H1 (cell line): Measurements from ENCODE around the gene ZNF407. TPM values are rescaled to one million over a fixed set of nuclear protein-coding genes. Genes with fewer than 3 reads are reported as not detected.

Source experiments
- CTCF ChIA-PET: fragments of 300-600 bp; sonication (Branson Sonifier 250); formaldehyde crosslinking; loops from one replicate; lab custom pipeline; 2021; ENCODE audit not compliant: partially characterized antibody; lab: Charles Lee
- POLR2A ChIA-PET: fragments of 300-600 bp; sonication (Branson Sonifier 250); formaldehyde crosslinking; loops from one replicate; lab custom pipeline; 2021; ENCODE audit warnings: inconsistent platforms; ENCODE audit not compliant: partially characterized antibody; lab: Charles Lee
- DNase-seq, 2 experiments: peaks; one replicate each; pipeline versions ENCODE4 v3.0.0 to v3.0.0-alpha.2; 2010 to 2022; ENCODE audit warnings: low spot score in 2 of 2, low read depth in 1 of 2, mixed read lengths in 1 of 2
- FAIRE-seq: peaks from 2 replicates; lab custom pipeline; 2011; peaks lifted over from hg19 to GRCh38; lab: Jason Lieb, UNC
- H2AFZ ChIP-seq: 2 replicates; pipeline ENCODE4 v1.8.1; 2012; ENCODE audit warnings: low read length, inconsistent platforms
- H2AK5ac ChIP-seq: 2 replicates; pipeline ENCODE4 v1.6.1; 2013; ENCODE audit warnings: low read depth, low read length
- H2BK120ac ChIP-seq: replicated peaks from 2 replicates; pipeline ENCODE3; 2013; ENCODE audit warnings: low read depth, low read length, inconsistent platforms
- H2BK12ac ChIP-seq: 2 replicates; pipeline ENCODE4 v1.6.1; 2013; ENCODE audit warnings: low read depth, low read length
- H2BK15ac ChIP-seq: 2 replicates; pipeline ENCODE4 v1.6.1; 2013; ENCODE audit warnings: low read length
- H2BK20ac ChIP-seq: 2 replicates; pipeline ENCODE4 v1.6.1; 2013; ENCODE audit warnings: low read length
- H2BK5ac ChIP-seq: 2 replicates; pipeline ENCODE4 v1.6.1; 2013; ENCODE audit warnings: low read depth, low read length
- H3K14ac ChIP-seq: 2 replicates; pipeline ENCODE4 v1.6.1; 2013; ENCODE audit warnings: inconsistent platforms; ENCODE audit not compliant: insufficient read length
- H3K18ac ChIP-seq: 2 replicates; pipeline ENCODE4 v1.6.1; 2013; ENCODE audit warnings: low read length; ENCODE audit errors: extremely low read depth
- H3K23ac ChIP-seq: 2 replicates; pipeline ENCODE4 v1.6.1; 2013; ENCODE audit warnings: inconsistent platforms; ENCODE audit not compliant: insufficient read length
- H3K23me2 ChIP-seq: 2 replicates; pipeline ENCODE4 v1.6.1; 2013; ENCODE audit warnings: low read depth, low read length
- H3K27ac ChIP-seq: 2 replicates; pipeline ENCODE4 v1.6.1; 2011; ENCODE audit warnings: low read depth, low read length, inconsistent platforms
- H3K27me3 ChIP-seq, 4 experiments: replicated peaks in 1 of 4; 1 replicate in 1 of 4; 2 replicates in 3 of 4; pipeline versions ENCODE4 v1.6.1 to v1.8.1; 2011 to 2013; ENCODE audit warnings: low read length in 3 of 4, mild to moderate bottlenecking in 3 of 4, inconsistent platforms in 2 of 4, mixed read lengths in 2 of 4, moderate library complexity in 1 of 4; ENCODE audit not compliant: control insufficient read depth in 3 of 4, insufficient read depth in 3 of 4; ENCODE audit errors: extremely low read depth in 1 of 4
- H3K36me3 ChIP-seq, 4 experiments: 2 replicates each; pipeline versions ENCODE4 v1.6.1 to v1.8.1; 2011 to 2013; ENCODE audit warnings: mild to moderate bottlenecking in 4 of 4, low read length in 3 of 4, moderate library complexity in 2 of 4, control low read depth in 1 of 4, inconsistent platforms in 1 of 4; ENCODE audit not compliant: insufficient read depth in 4 of 4, control insufficient read depth in 2 of 4
- H3K4ac ChIP-seq: replicated peaks from 2 replicates; pipeline ENCODE3; 2013; ENCODE audit warnings: low read length, low read depth, mixed read lengths, inconsistent platforms; ENCODE audit not compliant: insufficient read length
- H3K4me1 ChIP-seq, 4 experiments: replicated peaks in 1 of 4; 1 replicate in 1 of 4; 2 replicates in 3 of 4; pipeline versions ENCODE4 v1.6.1 to v1.8.1; 2011 to 2013; ENCODE audit warnings: low read length in 3 of 4, inconsistent platforms in 2 of 4, mixed read lengths in 1 of 4; ENCODE audit not compliant: insufficient read depth in 4 of 4, control insufficient read depth in 3 of 4
- H3K4me2 ChIP-seq, 2 experiments: 2 replicates each; pipeline versions ENCODE4 v1.6.1 to v1.8.1; 2011 to 2013; ENCODE audit warnings: low read depth in 2 of 2, low read length in 2 of 2, control low read depth in 1 of 2, inconsistent platforms in 1 of 2, mild to moderate bottlenecking in 1 of 2; ENCODE audit not compliant: insufficient read depth in 1 of 2
- H3K4me3 ChIP-seq, 4 experiments: fragments of 200-600, 300-600 bp in 1 of 4; sonication (generic), shearing (Covaris generic), sonication (Bioruptor Twin) in 1 of 4; 2 replicates each; pipeline versions ENCODE4 v1.5.1 to v1.8.1; 2011 to 2016; ENCODE audit warnings: low read length in 4 of 4, low read depth in 3 of 4, control low read depth in 2 of 4, inconsistent platforms in 2 of 4, mild to moderate bottlenecking in 2 of 4, mixed read lengths in 1 of 4, moderate library complexity in 1 of 4; ENCODE audit not compliant: insufficient read depth in 2 of 4; ENCODE audit errors: extremely low read depth in 1 of 4
- H3K56ac ChIP-seq: replicated peaks from 2 replicates; pipeline ENCODE3; 2013; ENCODE audit warnings: low read depth, mild to moderate bottlenecking, mixed read lengths, low read length, inconsistent platforms; ENCODE audit not compliant: insufficient read length
- H3K79me1 ChIP-seq: 2 replicates; pipeline ENCODE4 v1.6.1; 2013; ENCODE audit warnings: low read depth, low read length, control low read depth
- H3K79me2 ChIP-seq, 2 experiments: 2 replicates each; pipeline versions ENCODE4 v1.6.1 to v1.8.1; 2012 to 2013; ENCODE audit warnings: low read length in 2 of 2, mild to moderate bottlenecking in 2 of 2, inconsistent platforms in 1 of 2; ENCODE audit not compliant: insufficient read depth in 2 of 2, control insufficient read depth in 1 of 2
- H3K9ac ChIP-seq, 4 experiments: replicated peaks in 1 of 4; 1 replicate in 1 of 4; 2 replicates in 3 of 4; pipeline versions ENCODE4 v1.6.1 to v1.8.1; 2011 to 2013; ENCODE audit warnings: low read depth in 3 of 4, low read length in 3 of 4, control low read depth in 2 of 4, mild to moderate bottlenecking in 2 of 4, moderate library complexity in 2 of 4, inconsistent platforms in 1 of 4; ENCODE audit errors: extremely low read depth in 1 of 4
- H3K9me3 ChIP-seq, 2 experiments: 2 replicates each; pipeline versions ENCODE4 v1.6.1 to v1.8.1; 2012 to 2013; ENCODE audit warnings: mild to moderate bottlenecking in 2 of 2, moderate library complexity in 2 of 2, control low read depth in 1 of 2, inconsistent platforms in 1 of 2, low read depth in 1 of 2, low read length in 1 of 2, mixed read lengths in 1 of 2; ENCODE audit not compliant: insufficient read depth in 2 of 2
- H4K20me1 ChIP-seq, 2 experiments: replicated peaks in 1 of 2; 2 replicates each; pipeline versions ENCODE3 to v1.8.1; 2011 to 2013; ENCODE audit warnings: inconsistent platforms in 2 of 2, low read length in 2 of 2, mild to moderate bottlenecking in 1 of 2; ENCODE audit not compliant: insufficient read depth in 2 of 2, control insufficient read depth in 1 of 2
- H4K5ac ChIP-seq: 2 replicates; pipeline ENCODE4 v1.6.1; 2013; ENCODE audit warnings: low read length, low read depth, mixed read lengths, inconsistent platforms; ENCODE audit not compliant: insufficient read length
- H4K8ac ChIP-seq: 2 replicates; pipeline ENCODE4 v1.8.0; 2013; ENCODE audit warnings: mild to moderate bottlenecking, moderate library complexity, low read length, inconsistent platforms; ENCODE audit not compliant: insufficient read depth; ENCODE audit errors: extremely low read depth
- H4K91ac ChIP-seq: replicated peaks from 2 replicates; pipeline ENCODE3; 2013; ENCODE audit warnings: low read length, mixed read lengths, inconsistent platforms; ENCODE audit not compliant: insufficient read length
- BACH1 ChIP-seq: IDR thresholded peaks from 2 replicates; pipeline ENCODE4 v1.6.1; 2012; ENCODE audit warnings: low read length, improper control_type of control experiment
- BRCA1 ChIP-seq: IDR thresholded peaks from 2 replicates; pipeline ENCODE4 v1.6.1; 2012; ENCODE audit warnings: low read depth, low read length, improper control_type of control experiment
- CBX8 ChIP-seq: fragments of 300-800, 300-1000 bp; sonication (generic); IDR thresholded peaks from 2 replicates; pipeline ENCODE4 v1.7.1; 2016; ENCODE audit warnings: low read depth, low read length, borderline replicate concordance
- FOSL1 ChIP-seq: IDR thresholded peaks from 2 replicates; pipeline ENCODE4 v1.6.1; 2011; ENCODE audit warnings: mild to moderate bottlenecking, low read depth, low read length, moderate library complexity; ENCODE audit not compliant: insufficient read depth
- JUND ChIP-seq: IDR thresholded peaks from 2 replicates; pipeline ENCODE4 v1.6.1; 2011; ENCODE audit warnings: mild to moderate bottlenecking, improper control_type of control experiment, low read length
- NANOG ChIP-seq: IDR thresholded peaks from 2 replicates; pipeline ENCODE4 v1.6.1; 2011; ENCODE audit warnings: low read length, low read depth, mild to moderate bottlenecking, inconsistent platforms; ENCODE audit not compliant: insufficient read depth, poor library complexity, severe bottlenecking
- RXRA ChIP-seq: IDR thresholded peaks from 2 replicates; pipeline ENCODE4 v1.6.1; 2011; ENCODE audit warnings: low read depth, mild to moderate bottlenecking, low read length, moderate library complexity; ENCODE audit not compliant: insufficient read depth
- SP4 ChIP-seq: IDR thresholded peaks from 2 replicates; pipeline ENCODE4 v1.6.1; 2012; ENCODE audit warnings: low read length, inconsistent platforms
- SRF ChIP-seq: IDR thresholded peaks from 2 replicates; pipeline ENCODE4 v1.6.1; 2011; ENCODE audit warnings: mild to moderate bottlenecking, low read depth, low read length, moderate library complexity
- TAF7 ChIP-seq: optimal IDR thresholded peaks from 2 replicates; pipeline ENCODE3; 2011; ENCODE audit warnings: low read depth, mild to moderate bottlenecking, inconsistent platforms, low read length, moderate library complexity, borderline replicate concordance
- TBP ChIP-seq: IDR thresholded peaks from 2 replicates; pipeline ENCODE4 v1.6.1; 2011; ENCODE audit warnings: low read depth, low read length, improper control_type of control experiment
- WGBS, 2 experiments: shearing (Covaris generic) in 1 of 2; methylation state at CpG; one replicate each; pipeline versions ENCODE4 v1.1.6 to v1.1.7; 2013 to 2015; ENCODE audit warnings: low lambda C conversion rate in 2 of 2, mixed read lengths in 2 of 2, inconsistent platforms in 1 of 2, low coverage in 1 of 2, missing lambda C conversion rate in 1 of 2; ENCODE audit not compliant: insufficient replicate concordance in 2 of 2, insufficient coverage in 1 of 2, insufficient read length in 1 of 2; ENCODE audit errors: extremely low coverage in 1 of 2, missing lambda C conversion rate in 1 of 2; 5-methylcytosine and 5-hydroxymethylcytosine counted together
- polyA plus RNA-seq, 7 experiments: library from polyadenylated mRNA; depleted of rRNA in 3 of 7; stranded (reverse) in 5 of 7; unstranded in 2 of 7; fragments of >200 nt in 5 of 7; fragments of 200-250 nt in 2 of 7; gene quantifications; 1 replicate in 5 of 7; 2 replicates in 1 of 7; 4 replicates in 1 of 7; pipeline versions ENCODE4 v1.2.1 to v1.2.3, GENCODE V29; 2011 to 2013; ENCODE audit warnings: missing spikeins in 2 of 7, mixed read lengths in 2 of 7
- total RNA-seq: library from RNA; stranded (reverse); fragmentation: NEBNext Ultra II Directional; extraction: Animal tissue kit (Norgen Biotek cat#: 25700); gene quantifications from 2 replicates; pipeline ENCODE4 v1.2.1, GENCODE V29; 2021
- TF ChIP-seq, protein P1 (sequence below), 3 experiments: IDR thresholded peaks; 1 replicate in 2 of 3; 2 replicates in 1 of 3; pipeline versions ENCODE4 v1.5.1 to v1.6.1; 2011; ENCODE audit warnings: low read length in 3 of 3, mild to moderate bottlenecking in 3 of 3, inconsistent platforms in 2 of 3, low read depth in 1 of 3, moderate library complexity in 1 of 3; ENCODE audit not compliant: insufficient read depth in 1 of 3; ENCODE audit errors: control extremely low read depth in 1 of 3

The ZNF407 gene
- total and polyA plus RNA-seq, 2 of the 8 experiments (the other 6 are each of a cell fraction or from before 2014, with no cell fraction given): 1.5 to 6.8 TPM

DNA sequence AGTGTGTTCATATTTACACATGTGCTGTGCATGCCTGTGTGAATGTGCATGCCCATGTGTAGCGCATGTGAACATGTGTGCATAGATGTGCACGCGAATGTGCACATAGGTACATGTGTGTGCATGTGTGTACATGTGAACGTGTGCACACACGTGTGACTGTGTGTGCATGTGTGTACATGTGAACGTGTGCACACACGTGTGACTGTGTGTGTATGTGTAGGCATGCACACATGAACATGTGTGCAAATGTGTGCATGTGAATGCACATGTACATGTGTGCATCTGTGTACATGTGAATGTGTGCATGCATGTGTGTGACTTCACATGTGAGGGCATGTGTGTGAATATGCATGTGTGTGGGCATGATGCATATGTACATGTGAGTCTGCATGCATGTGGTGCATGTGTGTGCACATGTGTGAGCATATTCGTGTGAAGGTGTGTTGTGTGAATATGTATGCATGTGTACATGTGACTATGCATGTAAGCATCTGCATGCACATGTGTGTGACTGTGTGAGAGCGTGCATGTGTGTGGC lies 488.9 kb downstream of the ZNF407 start:
- Histone ChIP-seq H2BK20ac (no peak overlapping the region), H3K23me2 (no peaks in the 10 kb centered on the region), H3K4me2 (no peak overlapping the region), H2AK5ac (no peak overlapping the region), H3K4me3 (no peak overlapping the region), H3K4me1 (no peaks in the 10 kb centered on the region; a peak in 2 of 7 replicates), H3K23ac (no peak overlapping the region), H3K79me1 (no peaks in the 10 kb centered on the region), H2BK5ac (no peak overlapping the region), H3K14ac (no peak overlapping the region), H2AFZ (no peak overlapping the region), H3K18ac (no peak overlapping the region), H3K27me3 (no peaks in the 10 kb centered on the region), H3K79me2 (no peaks in the 10 kb centered on the region), H3K9me3 (peaks cover 10 to 12% of the 10 kb centered on the region in 2 experiments; a peak in 3 of 4 replicates), H4K8ac (no peak overlapping the region), H3K36me3 (no peaks in the 10 kb centered on the region), H2BK12ac (no peak overlapping the region), H4K20me1 (no peaks in the 10 kb centered on the region), H3K27ac (no peak overlapping the region), H2BK15ac (no peak overlapping the region), H4K5ac (no peak overlapping the region), H4K91ac (no peak overlapping the region), H3K4ac (peak overlapping the region; percentile 27), H2BK120ac (no peak overlapping the region), H3K56ac (no peak overlapping the region), H3K9ac (no peak overlapping the region)
- 92% methylated on average over 9 of the region's 9 CpGs; no CpG with 5 or more reads in 1 of the 2 experiments for WGBS, 2 experiments
- DNase-seq (peak in 1 of 2 experiments; percentile 32), FAIRE-seq (no peak)
- CTCF ChIA-PET: no interaction called here
- POLR2A ChIA-PET: no interaction called here
- TF ChIP-seq SP4 (no peak), RXRA (no peak), BRCA1 (no peak), FOSL1 (no peak), SRF (no peak), JUND (no peak), BACH1 (no peak), CBX8 (no peak), NANOG (no peak), TBP (no peak), TAF7 (no peak)
- TF ChIP-seq, protein P1, sequence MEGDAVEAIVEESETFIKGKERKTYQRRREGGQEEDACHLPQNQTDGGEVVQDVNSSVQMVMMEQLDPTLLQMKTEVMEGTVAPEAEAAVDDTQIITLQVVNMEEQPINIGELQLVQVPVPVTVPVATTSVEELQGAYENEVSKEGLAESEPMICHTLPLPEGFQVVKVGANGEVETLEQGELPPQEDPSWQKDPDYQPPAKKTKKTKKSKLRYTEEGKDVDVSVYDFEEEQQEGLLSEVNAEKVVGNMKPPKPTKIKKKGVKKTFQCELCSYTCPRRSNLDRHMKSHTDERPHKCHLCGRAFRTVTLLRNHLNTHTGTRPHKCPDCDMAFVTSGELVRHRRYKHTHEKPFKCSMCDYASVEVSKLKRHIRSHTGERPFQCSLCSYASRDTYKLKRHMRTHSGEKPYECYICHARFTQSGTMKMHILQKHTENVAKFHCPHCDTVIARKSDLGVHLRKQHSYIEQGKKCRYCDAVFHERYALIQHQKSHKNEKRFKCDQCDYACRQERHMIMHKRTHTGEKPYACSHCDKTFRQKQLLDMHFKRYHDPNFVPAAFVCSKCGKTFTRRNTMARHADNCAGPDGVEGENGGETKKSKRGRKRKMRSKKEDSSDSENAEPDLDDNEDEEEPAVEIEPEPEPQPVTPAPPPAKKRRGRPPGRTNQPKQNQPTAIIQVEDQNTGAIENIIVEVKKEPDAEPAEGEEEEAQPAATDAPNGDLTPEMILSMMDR (IDR thresholded peaks at IDR 0.05; ENCODE audit: control extremely low read depth in 1 of 3, insufficient read depth in 1 of 3, low read depth in 1 of 3, low read length in 3 of 3): no peak
